ENCODE data around the gene ORM1. TPM values are rescaled to one million over a fixed set of nuclear protein-coding genes. Genes with fewer than 3 reads are reported as not detected.
A peak's percentile ranks its signal among the peaks of the same experiment; 100 is the strongest.

ORM1 gene
- total and polyA plus RNA-seq, 10 of the 15 experiments (the other 5 are each of a cell fraction or from before 2014, with no cell fraction given), result 4.4 TPM; not detected in 9

DNA sequence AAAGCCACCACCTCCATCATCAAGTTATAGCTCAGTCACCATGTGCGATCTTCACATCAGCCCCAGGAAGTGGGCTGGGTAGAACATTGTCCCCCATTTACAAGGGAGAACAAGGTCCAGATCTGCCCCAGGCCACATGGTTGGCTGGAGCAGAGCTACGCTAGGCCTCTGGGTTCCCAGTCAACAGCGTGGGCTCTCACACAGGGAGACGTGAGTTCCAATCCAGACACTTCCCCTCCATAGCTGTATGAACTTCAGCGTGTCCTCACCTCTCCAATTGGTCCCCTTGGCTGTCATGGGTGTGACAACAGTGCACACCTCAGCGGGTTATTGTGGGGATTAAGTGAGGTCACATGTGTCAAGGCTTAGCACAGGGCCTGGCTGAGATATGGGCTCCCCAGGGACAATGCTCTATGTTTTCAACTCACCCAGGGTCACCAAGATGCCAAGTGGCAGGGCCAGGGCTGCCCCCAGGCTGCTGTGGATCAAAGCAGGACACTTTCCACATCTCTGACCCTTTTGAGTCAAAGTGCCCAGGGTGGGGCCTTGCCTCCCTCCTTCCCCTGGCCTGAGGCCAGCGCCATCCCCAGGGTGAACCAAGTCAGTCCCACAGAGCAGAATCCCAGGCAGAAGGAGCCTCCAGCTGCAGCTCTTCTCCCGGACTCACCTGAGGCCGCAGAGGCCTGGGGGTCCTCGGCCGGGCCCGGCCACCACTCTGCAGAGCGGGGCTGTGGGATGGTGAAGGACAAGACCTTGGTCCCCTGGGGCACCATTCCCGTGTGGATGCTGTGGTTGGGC lies 45.1 kb downstream of the ORM1 start:
- in situ Hi-C loops (cut with MboI) (no loop called here), intact Hi-C loops (cut with micrococcal nuclease; ENCODE audit: unreplicated experiment) (loop anchor here (2.0 kb wide), 1 partner anchor 17 kb away; no protein-coding TSS in a partner anchor)
- WGBS (ENCODE audit: insufficient coverage, insufficient replicate concordance, low lambda C conversion rate, missing lambda C conversion rate), result 48% methylated on average over 14 of the region's 14 CpGs
- no TSS peak for BruUV-seq (replicated peaks)
- H4K20me1 ChIP-seq (ENCODE audit: control insufficient read depth, insufficient read depth), result no peaks in the 10 kb centered on the region
- H3K36me3 ChIP-seq (ENCODE audit: control insufficient read depth in 2 of 2, insufficient read depth in 2 of 2, low read length in 1 of 2), result peaks cover 40 to 43% of the 10 kb centered on the region in 2 experiments
- RAD21 ChIA-PET (ENCODE audit: unreplicated experiment), result interaction anchor here (0.6 to 12.9 kb wide), 5 partner anchors 17 to 38 kb away, joined by 3 to 251 read pairs (median 3); partner anchors contain the start of gene AKNA
- H3K4me2 ChIP-seq (ENCODE audit: control insufficient read depth, insufficient read depth), result no peak overlapping the region; the same call in 1 of the 2 replicates
- ATAC-seq (peak; percentile 4), FAIRE-seq (no peak), DNase-seq (ENCODE audit: low read depth, low spot score) (no peak)
- POLR2A ChIA-PET, result interaction anchor here (0.5 to 13.2 kb wide), 8 partner anchors 9 to 329 kb away, joined by 3 to 312 read pairs (median 4); partner anchors contain the start of gene AKNA
- CTCF ChIA-PET, result interaction anchor here (0.6 to 7.4 kb wide), 6 partner anchors 20 to 39 kb away, joined by 3 to 108 read pairs (median 4); partner anchors contain the start of gene AKNA
- TF ChIP-seq ETV6 (conservative IDR thresholded peaks at IDR 0.05 in 1 of 2, IDR thresholded peaks at IDR 0.05 in 1 of 2; ENCODE audit: borderline replicate concordance in 1 of 2, low read depth in 1 of 2) (no peak), BHLHE40 (IDR thresholded peaks at IDR 0.05; ENCODE audit: borderline replicate concordance in 1 of 2, low read depth in 2 of 2, low read length in 1 of 2) (peak in 1 of 2 experiments; percentile 10; a peak in 1 of 4 replicates), JUND (IDR thresholded peaks at IDR 0.05; ENCODE audit: low read depth, low read length) (no peak), MEF2B (IDR thresholded peaks at IDR 0.05; ENCODE audit: partially characterized antibody, poor library complexity, severe bottlenecking) (peak; percentile 57), IKZF1 (conservative IDR thresholded peaks at IDR 0.05) (0 out of 2 replicates have a peak, but pooled peaks have one; percentile 14), POLR2A (IDR thresholded peaks at IDR 0.05; ENCODE audit: low read depth, low read length) (peak; percentile 41; the same call in 1 of the 2 replicates), NFYB (IDR thresholded peaks at IDR 0.05; ENCODE audit: insufficient read depth, low read depth, low read length) (0 out of 2 replicates have a peak, but pooled peaks have one; percentile 16), POU2F2 (IDR thresholded peaks at IDR 0.05; ENCODE audit: borderline replicate concordance, low read depth, low read length) (no peak)
- TF ChIP-seq, protein P1, sequence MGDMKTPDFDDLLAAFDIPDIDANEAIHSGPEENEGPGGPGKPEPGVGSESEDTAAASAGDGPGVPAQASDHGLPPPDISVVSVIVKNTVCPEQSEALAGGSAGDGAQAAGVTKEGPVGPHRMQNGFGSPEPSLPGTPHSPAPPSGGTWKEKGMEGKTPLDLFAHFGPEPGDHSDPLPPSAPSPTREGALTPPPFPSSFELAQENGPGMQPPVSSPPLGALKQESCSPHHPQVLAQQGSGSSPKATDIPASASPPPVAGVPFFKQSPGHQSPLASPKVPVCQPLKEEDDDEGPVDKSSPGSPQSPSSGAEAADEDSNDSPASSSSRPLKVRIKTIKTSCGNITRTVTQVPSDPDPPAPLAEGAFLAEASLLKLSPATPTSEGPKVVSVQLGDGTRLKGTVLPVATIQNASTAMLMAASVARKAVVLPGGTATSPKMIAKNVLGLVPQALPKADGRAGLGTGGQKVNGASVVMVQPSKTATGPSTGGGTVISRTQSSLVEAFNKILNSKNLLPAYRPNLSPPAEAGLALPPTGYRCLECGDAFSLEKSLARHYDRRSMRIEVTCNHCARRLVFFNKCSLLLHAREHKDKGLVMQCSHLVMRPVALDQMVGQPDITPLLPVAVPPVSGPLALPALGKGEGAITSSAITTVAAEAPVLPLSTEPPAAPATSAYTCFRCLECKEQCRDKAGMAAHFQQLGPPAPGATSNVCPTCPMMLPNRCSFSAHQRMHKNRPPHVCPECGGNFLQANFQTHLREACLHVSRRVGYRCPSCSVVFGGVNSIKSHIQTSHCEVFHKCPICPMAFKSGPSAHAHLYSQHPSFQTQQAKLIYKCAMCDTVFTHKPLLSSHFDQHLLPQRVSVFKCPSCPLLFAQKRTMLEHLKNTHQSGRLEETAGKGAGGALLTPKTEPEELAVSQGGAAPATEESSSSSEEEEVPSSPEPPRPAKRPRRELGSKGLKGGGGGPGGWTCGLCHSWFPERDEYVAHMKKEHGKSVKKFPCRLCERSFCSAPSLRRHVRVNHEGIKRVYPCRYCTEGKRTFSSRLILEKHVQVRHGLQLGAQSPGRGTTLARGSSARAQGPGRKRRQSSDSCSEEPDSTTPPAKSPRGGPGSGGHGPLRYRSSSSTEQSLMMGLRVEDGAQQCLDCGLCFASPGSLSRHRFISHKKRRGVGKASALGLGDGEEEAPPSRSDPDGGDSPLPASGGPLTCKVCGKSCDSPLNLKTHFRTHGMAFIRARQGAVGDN (IDR thresholded peaks at IDR 0.05), result peak; percentile 77
- SMC1A ChIA-PET (ENCODE audit: uncharacterized antibody, unreplicated experiment), result interaction anchor here (1.1 to 13.9 kb wide), 6 partner anchors 11 to 30 kb away, joined by 3 to 327 read pairs (median 7); partner anchors contain the start of gene AKNA
- H3K9ac ChIP-seq (ENCODE audit: control insufficient read depth, insufficient read depth, low read length), result no peak overlapping the region
- peaks cover 78% of the 10 kb centered on the region for H3K4me1 ChIP-seq (ENCODE audit: control insufficient read depth, insufficient read depth, low read length)
- peak overlapping the region; percentile 78 for H3K27ac ChIP-seq (ENCODE audit: control insufficient read depth, insufficient read depth)
- H3K9me3 ChIP-seq (replicated peaks; ENCODE audit: control insufficient read depth, insufficient read depth, low read length), result no peaks in the 10 kb centered on the region
- H2AFZ ChIP-seq (ENCODE audit: control insufficient read depth, low read depth, low read length), result no peak overlapping the region
- H3K27me3 ChIP-seq (replicated peaks in 1 of 2; ENCODE audit: control insufficient read depth in 2 of 2, insufficient read depth in 2 of 2, low read length in 1 of 2), result no peaks in the 10 kb centered on the region
- no peak overlapping the region for H3K4me3 ChIP-seq
- H3K79me2 ChIP-seq (ENCODE audit: control insufficient read depth, insufficient read depth, low read length), result peaks cover 37% of the 10 kb centered on the region

All from GM12878 (cell line).